Natural killer cell (primary cell): Measurements from ENCODE around the gene TMEM184A. TPM values are rescaled to one million over a fixed set of nuclear protein-coding genes. Genes with fewer than 3 reads are reported as not detected.

Experiments used
- ATAC-seq, 3 donors: fragments of 150-1000 bp in 2 of 3; fragments of 200-7000 bp in 1 of 3; cut with Tn5 transposase; 1 replicate in 1 of 3; 2 replicates in 2 of 3; pipeline ENCODE4 v1.10.0; 2021; ENCODE audit warnings: mild to moderate bottlenecking in 2 of 3, moderate library complexity in 2 of 3
- DNase-seq, 2 donors: peaks; one replicate each; pipeline versions ENCODE4 v3.0.0 to v3.0.0-alpha.2; 2013 to 2021; ENCODE audit warnings: mixed read lengths in 1 of 2
- H3K27ac ChIP-seq: one replicate; pipeline ENCODE4 v1.5.1; 2013; ENCODE audit warnings: mild to moderate bottlenecking, low read length
- H3K27me3 ChIP-seq: one replicate; pipeline ENCODE4 v1.6.1; 2013; ENCODE audit warnings: low read length; ENCODE audit not compliant: control insufficient read depth, insufficient read depth
- H3K36me3 ChIP-seq: one replicate; pipeline ENCODE4 v1.6.1; 2013; ENCODE audit warnings: low read length; ENCODE audit not compliant: control insufficient read depth, insufficient read depth
- H3K4me1 ChIP-seq: one replicate; pipeline ENCODE4 v1.6.1; 2013; ENCODE audit warnings: low read length; ENCODE audit not compliant: control insufficient read depth, insufficient read depth
- H3K4me3 ChIP-seq: one replicate; pipeline ENCODE4 v1.5.1; 2013; ENCODE audit warnings: low read length
- H3K9me3 ChIP-seq: one replicate; pipeline ENCODE4 v1.6.1; 2013; ENCODE audit warnings: low read length; ENCODE audit not compliant: control insufficient read depth, insufficient read depth
- H3K27ac Mint-ChIP-seq, 2 donors: one replicate each; pipeline ENCODE4 v1.8.0; 2022; ENCODE audit warnings: mild to moderate bottlenecking in 2 of 2, mixed read lengths in 2 of 2, moderate library complexity in 1 of 2
- H3K27me3 Mint-ChIP-seq, 2 donors: one replicate each; pipeline ENCODE4 v1.8.0; 2022; ENCODE audit warnings: low read depth in 2 of 2, mixed read lengths in 2 of 2
- H3K36me3 Mint-ChIP-seq: one replicate; pipeline ENCODE4 v1.8.0; 2022; ENCODE audit warnings: mixed read lengths
- H3K4me1 Mint-ChIP-seq, 2 donors: one replicate each; pipeline ENCODE4 v1.8.0; 2022; ENCODE audit warnings: mixed read lengths in 2 of 2
- H3K4me3 Mint-ChIP-seq: one replicate; pipeline ENCODE4 v1.8.0; 2022; ENCODE audit warnings: mild to moderate bottlenecking, moderate library complexity, mixed read lengths
- H3K9me3 Mint-ChIP-seq, 2 donors: one replicate each; pipeline ENCODE4 v1.8.0; 2022; ENCODE audit warnings: mixed read lengths in 2 of 2
- CTCF ChIP-seq: fragments of 200-600 bp; IDR thresholded peaks from one replicate; pipeline ENCODE4 v1.8.0; 2022; ENCODE audit warnings: antibody characterized with exemption
- WGBS: methylation state at CpG from one replicate; pipeline ENCODE4 v1.1.7; 2013; ENCODE audit warnings: missing lambda C conversion rate; ENCODE audit not compliant: insufficient coverage; 5-methylcytosine and 5-hydroxymethylcytosine counted together
- intact Hi-C: fragments of 100-400 bp; cut with micrococcal nuclease; formaldehyde crosslinking; loops from one replicate; pipeline ENCODE4 v1.14.2; 2022
- total RNA-seq, 4 donors: library from RNA; stranded (reverse); fragments of 120-200 nt in 1 of 4; gene quantifications; one replicate each; pipeline versions ENCODE4 v1.2.3 to v1.2.4, GENCODE V29; 2013 to 2022

The TMEM184A gene
- total RNA-seq, 3 donors from 2014 or later (not counting 1 experiment from before 2014, with no cell fraction given): 0.14 TPM; not detected in 2

DNA sequence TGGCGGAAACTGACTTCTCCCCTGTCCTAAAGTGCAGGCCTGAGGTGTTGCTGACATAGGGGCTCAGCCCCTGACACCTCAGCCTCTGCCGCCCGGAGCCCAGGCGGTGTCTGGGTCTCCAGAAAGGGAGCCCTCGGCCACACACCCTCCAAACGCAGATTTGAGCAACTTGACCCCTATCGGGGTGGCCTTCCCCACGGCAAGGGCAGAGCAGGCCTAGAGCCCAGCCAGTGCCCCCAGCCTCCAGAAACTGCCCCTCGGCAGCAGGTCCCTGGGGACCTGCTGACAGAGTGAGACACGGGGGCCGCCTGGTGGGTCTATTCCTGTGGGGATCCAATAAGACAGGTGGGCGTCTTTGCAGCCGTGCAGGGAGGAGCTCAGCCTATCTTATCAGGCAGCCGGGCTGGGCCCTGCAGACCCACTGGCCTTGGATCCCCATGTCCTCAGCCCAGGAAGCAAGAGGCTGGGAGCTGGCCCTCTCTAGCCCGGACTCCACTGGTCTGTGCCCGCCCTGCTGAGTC, 11.0 kb downstream of the TMEM184A start:
- no peaks in the 10 kb centered on the region for H3K27me3 ChIP-seq
- H3K4me3 ChIP-seq: no peak overlapping the region
- Mint-ChIP-seq H3K4me3 (no peak overlapping the region), H3K27me3 (no peaks in the 10 kb centered on the region), H3K27ac (peak overlapping the region in 1 of 2 donors; percentile 33), H3K4me1 (peaks cover 0 to 9% of the 10 kb centered on the region in 2 donors), H3K9me3 (no peaks in the 10 kb centered on the region), H3K36me3 (no peaks in the 10 kb centered on the region)
- 89% methylated on average over 16 of the region's 16 CpGs for WGBS
- H3K36me3 ChIP-seq: peaks cover 21% of the 10 kb centered on the region
- TF ChIP-seq CTCF: no peak
- H3K9me3 ChIP-seq: no peaks in the 10 kb centered on the region
- ATAC-seq (no peak), DNase-seq (no peak)
- H3K4me1 ChIP-seq: no peaks in the 10 kb centered on the region
- intact Hi-C loops: no loop called here
- H3K27ac ChIP-seq: no peak overlapping the region

DNA sequence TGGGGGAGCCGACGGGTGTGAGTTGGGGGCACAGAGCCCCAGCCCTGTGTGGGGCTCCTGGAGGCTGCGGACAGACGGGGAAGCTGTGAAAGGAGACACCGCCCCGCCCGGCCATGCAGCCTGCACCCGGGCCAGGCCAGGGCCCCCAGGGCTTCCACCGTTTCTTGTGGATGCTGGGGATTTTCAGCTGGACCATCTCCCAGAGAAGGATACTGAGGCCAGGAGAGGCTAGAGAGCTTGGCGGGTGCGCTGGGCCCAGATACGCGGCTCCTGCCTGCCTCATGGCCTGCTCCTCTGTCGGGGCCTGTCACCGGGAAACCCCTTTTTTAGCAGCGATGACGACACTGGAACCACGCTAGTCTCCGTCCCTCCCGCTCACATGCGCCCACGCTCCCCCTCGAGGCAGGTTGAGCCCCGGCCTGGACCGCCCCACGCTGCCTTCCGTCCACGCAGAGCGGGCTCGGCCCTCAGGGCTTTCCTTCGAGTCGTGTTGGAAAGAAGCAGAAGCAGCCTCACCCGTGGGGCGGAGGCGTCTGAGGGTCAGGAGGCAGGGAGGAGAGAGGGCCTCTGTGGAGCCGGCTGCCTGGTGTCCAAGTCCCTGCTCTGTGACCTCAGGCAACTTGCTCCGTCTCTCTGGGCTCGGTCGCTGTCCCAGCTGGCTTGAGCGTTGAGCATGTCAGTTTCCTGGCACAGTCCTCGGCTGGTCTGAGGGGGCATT, 11.7 kb downstream of the TMEM184A start:
- Histone ChIP-seq H3K27ac (no peak overlapping the region), H3K9me3 (no peaks in the 10 kb centered on the region), H3K36me3 (peaks cover 27% of the 10 kb centered on the region), H3K4me3 (no peak overlapping the region), H3K4me1 (no peaks in the 10 kb centered on the region), H3K27me3 (no peaks in the 10 kb centered on the region)
- peak overlapping the region in 1 of 2 donors; percentile 33 for H3K27ac Mint-ChIP-seq
- no peak for TF ChIP-seq CTCF
- no peaks in the 10 kb centered on the region for H3K9me3 Mint-ChIP-seq
- ATAC-seq (peak in 2 of 3 donors; percentile 7 to 18), DNase-seq (peak in 1 of 2 donors; percentile 30)
- intact Hi-C loops: no loop called here
- H3K27me3 Mint-ChIP-seq: no peaks in the 10 kb centered on the region
- no peaks in the 10 kb centered on the region for H3K36me3 Mint-ChIP-seq
- H3K4me3 Mint-ChIP-seq: no peak overlapping the region
- H3K4me1 Mint-ChIP-seq: peaks cover 0 to 9% of the 10 kb centered on the region in 2 donors
- WGBS: 86% methylated on average over 41 of the region's 41 CpGs

DNA sequence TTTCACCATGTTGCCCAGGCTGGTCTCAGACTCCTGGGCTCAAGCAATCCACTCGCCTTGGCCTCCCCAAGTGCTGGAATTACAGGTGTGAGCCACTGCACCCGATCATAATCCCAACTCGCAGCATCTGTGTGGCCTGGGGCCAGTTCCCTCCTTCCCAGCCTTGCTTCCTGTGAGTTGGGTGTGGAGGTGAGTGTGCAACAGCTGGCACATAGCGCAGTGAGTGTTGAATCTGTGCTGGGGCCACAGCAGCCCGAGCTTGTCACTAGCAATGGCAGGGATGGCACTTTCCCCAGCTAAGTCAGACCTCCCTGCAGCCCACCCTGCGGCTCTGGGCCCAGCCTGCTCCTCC, 12.2 kb downstream of the TMEM184A start:
- H3K36me3 ChIP-seq: peaks cover 32% of the 10 kb centered on the region
- no peak overlapping the region for H3K4me3 Mint-ChIP-seq
- no peaks in the 10 kb centered on the region for H3K9me3 ChIP-seq
- WGBS: 94% methylated on average over 6 of the region's 6 CpGs
- no peaks in the 10 kb centered on the region for H3K9me3 Mint-ChIP-seq
- H3K4me3 ChIP-seq: no peak overlapping the region
- ATAC-seq: peak in 1 of 3 donors; percentile 1
- H3K4me1 ChIP-seq: no peaks in the 10 kb centered on the region
- no peaks in the 10 kb centered on the region for H3K36me3 Mint-ChIP-seq
- no peak for DNase-seq
- H3K27ac Mint-ChIP-seq: peak overlapping the region in 1 of 2 donors; percentile 33
- no peak for TF ChIP-seq CTCF
- no peaks in the 10 kb centered on the region for H3K27me3 Mint-ChIP-seq
- intact Hi-C loops: no loop called here
- H3K4me1 Mint-ChIP-seq: peaks cover 0 to 7% of the 10 kb centered on the region in 2 donors
- H3K27me3 ChIP-seq: no peaks in the 10 kb centered on the region
- H3K27ac ChIP-seq: no peak overlapping the region
